ENCODE data around the gene SLC39A2. TPM values are rescaled to one million over a fixed set of nuclear protein-coding genes. Genes with fewer than 3 reads are reported as not detected.

Gene SLC39A2
- total RNA-seq, 4 donors from 2014 or later, result 1.0 to 1.1 TPM; not detected in 2

- Histone ChIP-seq H3K4me3 (peak within 1 kb of the TSS; percentile 69 to 98 (median 82)), H3K9me3 (no peaks in the 10 kb centered on the region), H3K36me3 (peaks cover 0 to 33% (median 0%) of the 10 kb centered on the region in 3 donors), H3K27ac (peak within 1 kb of the TSS; percentile 66 to 90 (median 81)), H3K4me1 (peaks cover 0 to 27% (median 10%) of the 10 kb centered on the region in 4 donors), H3K27me3 (no peaks in the 10 kb centered on the region)
- TF ChIP-seq POLR2A (IDR thresholded peaks at IDR 0.05) (peak; percentile 46 to 68), CTCF (IDR thresholded peaks at IDR 0.05) (peak in 4 of 6 experiments; percentile 16 to 41 (median 37))
- DNase-seq, result peak; percentile 85 to 96 (median 89)
Observed at GRCh38 chr14:20989787-20990600, 9.1 kb upstream of the SLC39A2 start, which contains the start of gene METTL17. Gene METTL17 (plus strand): TSS chr14:20989980. CDS start chr14:20990003, 23 bp downstream.

GRCh38 chr14:20996521-20996920 lies 2.6 kb upstream of the SLC39A2 start:
- Histone ChIP-seq H3K9me3 (no peaks in the 10 kb centered on the region), H3K4me1 (peaks cover 0 to 27% (median under 1%) of the 10 kb centered on the region in 4 donors), H3K27me3 (no peaks in the 10 kb centered on the region), H3K27ac (no peak overlapping the region), H3K4me3 (no peak overlapping the region), H3K36me3 (peaks cover 0 to 54% (median 0%) of the 10 kb centered on the region in 3 donors)
- DNase-seq, result no peak
- no peak for TF ChIP-seq POLR2A (IDR thresholded peaks at IDR 0.05)
- TF ChIP-seq CTCF (IDR thresholded peaks at IDR 0.05), result no peak

GRCh38 chr14:20997115-20997514 lies 2.0 kb upstream of the SLC39A2 start:
- Histone ChIP-seq H3K4me3 (no peak overlapping the region), H3K27me3 (no peaks in the 10 kb centered on the region), H3K36me3 (peaks cover 0 to 50% (median 0%) of the 10 kb centered on the region in 3 donors), H3K27ac (no peak overlapping the region), H3K9me3 (no peaks in the 10 kb centered on the region), H3K4me1 (peaks cover 0 to 21% (median 0%) of the 10 kb centered on the region in 4 donors)
- no peak for DNase-seq
- TF ChIP-seq POLR2A (IDR thresholded peaks at IDR 0.05) (no peak), CTCF (IDR thresholded peaks at IDR 0.05) (no peak)

- H3K27me3 ChIP-seq, result no peaks in the 10 kb centered on the region
- H3K9me3 ChIP-seq, result no peaks in the 10 kb centered on the region
- H3K4me1 ChIP-seq, result peaks cover 0 to 19% (median 0%) of the 10 kb centered on the region in 4 donors
- DNase-seq, result no peak
- no peak overlapping the region for H3K27ac ChIP-seq
- no peak overlapping the region for H3K4me3 ChIP-seq
- TF ChIP-seq CTCF (IDR thresholded peaks at IDR 0.05), result no peak
- no peak for TF ChIP-seq POLR2A (IDR thresholded peaks at IDR 0.05)
- H3K36me3 ChIP-seq, result peaks cover 0 to 46% (median 0%) of the 10 kb centered on the region in 3 donors
Observed at GRCh38 chr14:20997564-20997963, 1.5 kb upstream of the SLC39A2 start.

- no peak overlapping the region for H3K27ac ChIP-seq
- no peak overlapping the region for H3K4me3 ChIP-seq
- H3K36me3 ChIP-seq, result peaks cover 0 to 40% (median 0%) of the 10 kb centered on the region in 3 donors
- H3K27me3 ChIP-seq, result no peaks in the 10 kb centered on the region
- DNase-seq, result no peak
- H3K9me3 ChIP-seq, result no peaks in the 10 kb centered on the region
- peaks cover 0 to 19% (median 0%) of the 10 kb centered on the region in 4 donors for H3K4me1 ChIP-seq
- TF ChIP-seq CTCF (IDR thresholded peaks at IDR 0.05), result no peak
- no peak for TF ChIP-seq POLR2A (IDR thresholded peaks at IDR 0.05)
Observed at GRCh38 chr14:20998139-20998538, 954 bp upstream of the SLC39A2 start.
